SJCRH30 (cell line): Measurements from ENCODE around the gene PSEN1. TPM values are rescaled to one million over a fixed set of nuclear protein-coding genes. Genes with fewer than 3 reads are reported as not detected.

ENCODE experiments used
- DNase-seq, 2 experiments: peaks; one replicate each; pipeline ENCODE4 v3.0.0-alpha.2; 2015 to 2020
- H3K27ac ChIP-seq: fragments of 250-450 bp; sonication (Bioruptor Pico); 2 replicates; pipeline ENCODE4 v1.5.1; 2020; ENCODE audit warnings: mild to moderate bottlenecking, moderate library complexity
- H3K27me3 ChIP-seq: fragments of 250-450 bp; sonication (Bioruptor Pico); 2 replicates; pipeline ENCODE4 v1.5.1; 2020; ENCODE audit warnings: mild to moderate bottlenecking, moderate library complexity
- H3K36me3 ChIP-seq: fragments of 250-450 bp; sonication (Bioruptor Pico); 2 replicates; pipeline ENCODE4 v1.5.1; 2020; ENCODE audit warnings: mild to moderate bottlenecking, moderate library complexity
- H3K4me1 ChIP-seq: fragments of 250-450 bp; sonication (Bioruptor Pico); 2 replicates; pipeline ENCODE4 v1.5.1; 2020; ENCODE audit warnings: mild to moderate bottlenecking, moderate library complexity
- H3K4me3 ChIP-seq: fragments of 250-450 bp; sonication (Bioruptor Pico); 2 replicates; pipeline ENCODE4 v1.5.1; 2020; ENCODE audit warnings: mild to moderate bottlenecking, moderate library complexity
- H3K9me3 ChIP-seq: fragments of 250-450 bp; sonication (Bioruptor Pico); replicated peaks from 2 replicates; pipeline ENCODE4 v1.5.1; 2020; ENCODE audit warnings: mild to moderate bottlenecking, moderate library complexity
- total RNA-seq: library from RNA; depleted of rRNA; stranded (reverse); fragments of >200 nt; shearing (Covaris generic); gene quantifications from 2 replicates; pipeline ENCODE4 v1.2.3, GENCODE V29; 2014

Gene PSEN1
- total RNA-seq, 1 experiment from 2014 or later = 25.7 TPM

GRCh38 chr14:73245480-73246325, 109.4 kb downstream of the PSEN1 start:
- H3K4me1 ChIP-seq = 0 out of 2 replicates have a peak, but pooled peaks cover 4% of the 10 kb centered on the region
- no peaks in the 10 kb centered on the region for H3K9me3 ChIP-seq
- H3K4me3 ChIP-seq = no peak overlapping the region
- no peaks in the 10 kb centered on the region for H3K36me3 ChIP-seq
- DNase-seq = no peak
- H3K27me3 ChIP-seq = no peaks in the 10 kb centered on the region
- no peak overlapping the region for H3K27ac ChIP-seq

GRCh38 chr14:73246387-73247150, 110.3 kb downstream of the PSEN1 start:
- H3K9me3 ChIP-seq = no peaks in the 10 kb centered on the region
- H3K4me3 ChIP-seq = no peak overlapping the region
- 0 out of 2 replicates have a peak, but pooled peaks cover 4% of the 10 kb centered on the region for H3K4me1 ChIP-seq
- H3K27ac ChIP-seq = no peak overlapping the region
- DNase-seq = no peak
- no peaks in the 10 kb centered on the region for H3K36me3 ChIP-seq
- H3K27me3 ChIP-seq = no peaks in the 10 kb centered on the region

DNA sequence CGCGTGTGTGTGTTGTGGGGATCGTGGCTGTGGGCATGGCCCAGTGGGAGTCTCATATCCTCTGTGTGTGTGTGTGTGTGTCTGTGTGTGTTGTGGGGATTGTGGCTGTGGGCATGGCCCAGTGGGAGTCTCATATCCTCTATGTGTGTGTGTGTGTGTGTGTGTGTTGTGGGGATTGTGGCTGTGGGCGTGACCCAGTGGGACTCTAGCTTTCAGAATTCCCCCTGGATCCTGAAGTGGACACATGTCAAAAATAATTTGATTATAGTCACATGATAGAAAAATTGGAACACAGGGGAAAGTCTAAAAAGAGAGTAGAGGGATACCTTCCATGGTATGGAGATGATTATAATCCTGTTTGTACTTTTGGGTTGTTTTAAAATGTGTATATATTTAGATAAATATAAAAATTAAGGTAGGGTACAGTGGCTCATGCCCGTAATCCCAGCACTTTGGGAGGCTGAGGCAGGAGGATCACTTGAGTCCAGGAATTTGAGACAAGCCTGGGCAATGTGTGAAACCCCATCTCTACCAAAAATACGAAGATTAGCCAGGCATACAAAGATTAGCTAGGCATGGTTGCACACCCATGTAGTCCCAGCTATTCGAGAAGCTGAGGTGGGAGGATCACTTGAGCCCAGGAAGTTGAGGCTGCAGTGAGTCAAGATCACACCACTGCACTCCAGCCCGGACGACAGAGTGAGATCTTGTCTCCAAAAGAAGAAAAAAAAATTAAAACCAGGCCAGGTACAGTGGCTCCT, 112.0 kb downstream of the PSEN1 start:
- Histone ChIP-seq H3K4me1 (no peaks in the 10 kb centered on the region), H3K27me3 (no peaks in the 10 kb centered on the region), H3K4me3 (no peak overlapping the region), H3K36me3 (no peaks in the 10 kb centered on the region), H3K27ac (no peak overlapping the region), H3K9me3 (no peaks in the 10 kb centered on the region)
- DNase-seq = no peak

GRCh38 chr14:73249108-73249507, 112.8 kb downstream of the PSEN1 start:
- no peaks in the 10 kb centered on the region for H3K27me3 ChIP-seq
- DNase-seq = no peak
- H3K9me3 ChIP-seq = no peaks in the 10 kb centered on the region
- H3K4me3 ChIP-seq = no peak overlapping the region
- no peak overlapping the region for H3K27ac ChIP-seq
- H3K36me3 ChIP-seq = no peaks in the 10 kb centered on the region
- no peaks in the 10 kb centered on the region for H3K4me1 ChIP-seq

- H3K9me3 ChIP-seq = no peaks in the 10 kb centered on the region
- H3K36me3 ChIP-seq = no peaks in the 10 kb centered on the region
- no peak overlapping the region for H3K27ac ChIP-seq
- no peak for DNase-seq
- H3K27me3 ChIP-seq = no peaks in the 10 kb centered on the region
- no peaks in the 10 kb centered on the region for H3K4me1 ChIP-seq
- H3K4me3 ChIP-seq = no peak overlapping the region
These were observed 113.4 kb downstream of the PSEN1 start for GRCh38 chr14:73249564-73250316.

- no peaks in the 10 kb centered on the region for H3K27me3 ChIP-seq
- H3K4me3 ChIP-seq = no peak overlapping the region
- no peaks in the 10 kb centered on the region for H3K4me1 ChIP-seq
- no peak for DNase-seq
- no peaks in the 10 kb centered on the region for H3K36me3 ChIP-seq
- H3K9me3 ChIP-seq = no peaks in the 10 kb centered on the region
- no peak overlapping the region for H3K27ac ChIP-seq
These were observed 114.0 kb downstream of the PSEN1 start for GRCh38 chr14:73250317-73250713.

DNA sequence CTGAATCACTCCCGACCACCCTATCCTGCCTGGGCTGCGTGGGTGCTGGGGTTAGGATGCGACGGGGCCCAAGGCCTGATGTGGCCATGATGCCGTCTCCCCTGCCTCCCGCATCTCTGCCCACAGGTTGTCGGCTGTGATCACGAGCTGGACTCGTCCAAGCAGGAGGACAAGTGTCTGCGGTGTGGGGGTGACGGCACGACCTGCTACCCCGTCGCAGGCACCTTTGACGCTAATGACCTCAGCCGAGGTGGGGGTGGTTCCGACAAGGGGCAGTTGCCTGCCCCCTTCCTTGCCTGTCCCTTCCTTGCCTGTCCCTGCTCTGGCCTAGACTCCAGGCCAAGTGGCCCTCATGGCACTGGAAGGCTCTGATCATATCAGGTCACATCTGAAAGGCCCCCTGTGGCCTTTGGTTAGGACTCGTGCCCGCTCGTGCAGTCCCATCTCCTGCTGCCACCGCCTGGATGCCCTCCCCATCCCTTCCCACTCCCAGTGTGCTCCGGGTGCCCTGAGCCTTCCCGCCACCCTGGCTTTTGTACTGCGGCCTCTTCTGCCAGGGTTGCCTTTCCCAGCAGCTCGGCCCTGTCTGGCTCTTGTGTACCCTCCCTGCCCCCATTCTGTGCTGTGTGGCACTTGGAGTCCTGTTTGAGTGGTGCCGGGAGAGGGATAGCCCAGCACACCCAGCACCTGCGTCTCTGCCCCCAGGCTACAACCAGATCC, 114.6 kb downstream of the PSEN1 start:
- no peaks in the 10 kb centered on the region for H3K9me3 ChIP-seq
- H3K27ac ChIP-seq = no peak overlapping the region
- H3K4me1 ChIP-seq = no peaks in the 10 kb centered on the region
- H3K27me3 ChIP-seq = no peaks in the 10 kb centered on the region
- no peak overlapping the region for H3K4me3 ChIP-seq
- no peak for DNase-seq
- H3K36me3 ChIP-seq = no peaks in the 10 kb centered on the region

DNA sequence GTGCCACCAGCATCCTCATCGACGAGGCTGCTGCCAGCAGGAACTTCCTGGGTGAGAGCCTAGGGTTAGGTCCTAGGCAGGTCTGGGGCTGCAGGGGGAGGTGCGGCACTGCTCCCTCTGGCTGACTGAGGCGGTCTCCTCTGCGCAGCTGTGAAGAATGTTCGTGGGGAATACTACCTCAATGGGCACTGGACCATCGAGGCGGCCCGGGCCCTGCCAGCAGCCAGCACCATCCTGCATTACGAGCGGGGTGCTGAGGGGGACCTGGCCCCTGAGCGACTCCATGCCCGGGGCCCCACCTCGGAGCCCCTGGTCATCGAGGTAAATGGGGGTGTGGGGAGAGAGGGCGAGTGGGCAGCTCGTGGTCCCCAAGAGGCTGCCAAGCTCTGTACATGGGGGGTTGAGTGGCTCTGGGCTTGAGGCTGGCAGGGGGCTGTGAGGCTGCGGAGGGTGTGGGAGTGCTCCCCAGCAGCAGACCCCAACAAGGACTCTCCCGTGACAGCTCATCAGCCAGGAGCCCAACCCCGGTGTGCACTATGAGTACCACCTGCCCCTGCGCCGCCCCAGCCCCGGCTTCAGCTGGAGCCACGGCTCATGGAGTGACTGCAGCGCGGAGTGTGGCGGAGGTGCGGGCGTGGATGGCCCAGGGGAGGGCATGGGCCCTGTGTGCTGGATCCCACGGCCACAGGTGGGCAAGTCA, 115.4 kb downstream of the PSEN1 start:
- DNase-seq = no peak
- Histone ChIP-seq H3K9me3 (no peaks in the 10 kb centered on the region), H3K36me3 (no peaks in the 10 kb centered on the region), H3K4me1 (no peaks in the 10 kb centered on the region), H3K27me3 (no peaks in the 10 kb centered on the region), H3K27ac (no peak overlapping the region), H3K4me3 (no peak overlapping the region)

- Histone ChIP-seq H3K9me3 (no peaks in the 10 kb centered on the region), H3K27ac (no peak overlapping the region), H3K4me3 (no peak overlapping the region), H3K27me3 (no peaks in the 10 kb centered on the region), H3K4me1 (no peaks in the 10 kb centered on the region), H3K36me3 (no peaks in the 10 kb centered on the region)
- no peak for DNase-seq
These were observed 116.4 kb downstream of the PSEN1 start for GRCh38 chr14:73252491-73253322.

DNA sequence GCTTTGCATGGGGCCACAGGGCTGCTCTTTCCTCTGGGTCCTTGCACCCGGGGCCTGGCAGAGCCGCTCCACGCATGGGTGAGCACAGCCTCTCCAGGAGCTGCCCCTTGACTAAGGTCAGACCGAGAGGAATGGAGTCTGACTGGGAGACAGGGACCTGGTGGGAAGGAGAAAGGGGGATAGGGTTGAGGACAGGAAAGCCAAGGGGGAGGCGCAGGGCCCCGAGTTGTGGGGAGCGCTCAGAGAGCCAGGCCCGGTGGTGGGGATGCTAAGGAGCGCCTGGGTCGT, 117.0 kb downstream of the PSEN1 start:
- no peaks in the 10 kb centered on the region for H3K4me1 ChIP-seq
- no peak for DNase-seq
- no peak overlapping the region for H3K4me3 ChIP-seq
- H3K27ac ChIP-seq = no peak overlapping the region
- H3K27me3 ChIP-seq = no peaks in the 10 kb centered on the region
- H3K36me3 ChIP-seq = no peaks in the 10 kb centered on the region
- H3K9me3 ChIP-seq = no peaks in the 10 kb centered on the region

DNA sequence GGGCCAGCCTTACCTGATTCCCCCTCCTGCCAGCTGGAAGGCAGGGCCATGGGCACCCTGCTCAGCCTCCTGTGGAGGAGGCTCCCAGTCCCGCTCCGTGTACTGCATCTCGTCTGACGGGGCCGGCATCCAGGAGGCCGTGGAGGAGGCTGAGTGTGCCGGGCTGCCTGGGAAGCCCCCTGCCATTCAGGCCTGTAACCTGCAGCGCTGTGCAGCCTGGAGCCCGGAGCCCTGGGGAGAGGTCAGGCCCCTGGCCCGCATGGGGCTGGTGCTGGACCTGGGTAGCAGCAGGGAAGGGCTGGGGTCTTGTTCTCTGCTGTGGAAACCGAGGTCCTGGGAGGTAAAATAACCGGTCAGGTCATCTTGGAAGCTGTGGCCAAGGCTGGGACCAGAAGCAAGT, 117.4 kb downstream of the PSEN1 start:
- Histone ChIP-seq H3K27ac (no peak overlapping the region), H3K27me3 (no peaks in the 10 kb centered on the region), H3K9me3 (no peaks in the 10 kb centered on the region), H3K4me3 (no peak overlapping the region), H3K36me3 (no peaks in the 10 kb centered on the region), H3K4me1 (no peaks in the 10 kb centered on the region)
- DNase-seq = no peak

DNA sequence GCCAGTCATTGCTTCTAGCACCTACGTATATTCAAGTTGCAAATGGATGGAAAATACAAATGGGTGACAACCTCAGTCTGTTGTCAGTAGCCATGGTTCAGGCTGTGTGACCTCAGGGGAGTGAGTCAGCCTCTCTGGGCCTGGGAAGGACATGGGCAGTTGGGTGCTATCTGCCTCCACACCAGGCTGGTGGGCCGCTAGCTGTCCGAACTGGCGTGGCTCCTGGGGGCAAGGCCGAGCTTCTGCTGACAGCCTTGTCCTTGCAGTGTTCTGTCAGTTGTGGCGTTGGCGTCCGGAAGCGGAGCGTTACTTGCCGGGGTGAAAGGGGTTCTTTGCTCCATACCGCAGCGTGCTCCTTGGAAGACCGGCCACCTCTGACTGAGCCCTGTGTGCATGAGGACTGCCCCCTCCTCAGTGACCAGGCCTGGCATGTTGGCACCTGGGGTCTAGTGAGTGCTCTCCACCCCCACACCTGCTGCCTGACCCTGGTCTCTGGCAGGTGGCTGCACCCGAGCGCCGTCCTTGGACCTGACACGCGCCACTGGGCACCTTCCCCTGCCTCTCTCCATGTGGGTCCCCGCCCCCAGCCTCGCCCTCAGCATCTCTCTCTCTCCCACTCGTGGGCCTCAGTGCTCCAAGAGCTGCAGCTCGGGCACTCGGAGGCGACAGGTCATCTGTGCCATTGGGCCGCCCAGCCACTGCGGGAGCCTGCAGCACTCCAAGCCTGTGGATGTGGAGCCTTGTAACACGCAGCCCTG, 118.1 kb downstream of the PSEN1 start:
- H3K27ac ChIP-seq = no peak overlapping the region
- no peaks in the 10 kb centered on the region for H3K36me3 ChIP-seq
- H3K9me3 ChIP-seq = no peaks in the 10 kb centered on the region
- DNase-seq = no peak
- H3K4me1 ChIP-seq = no peaks in the 10 kb centered on the region
- H3K4me3 ChIP-seq = no peak overlapping the region
- H3K27me3 ChIP-seq = no peaks in the 10 kb centered on the region
